GM19468 (cell line): Measurements from ENCODE around the gene FYN.

ENCODE experiments used
- ATAC-seq: cut with Tn5 transposase; IDR thresholded peaks from one replicate; pipeline ENCODE4 v1.9.1; 2021; ENCODE audit warnings: mild to moderate bottlenecking, moderate library complexity, moderate number of reproducible peaks; ENCODE audit not compliant: unreplicated experiment; ENCODE audit errors: extremely low read depth

The FYN gene

GRCh38 chr6:111677249-111677990 lies 195.8 kb downstream of the FYN start:
- ATAC-seq: no peak

DNA sequence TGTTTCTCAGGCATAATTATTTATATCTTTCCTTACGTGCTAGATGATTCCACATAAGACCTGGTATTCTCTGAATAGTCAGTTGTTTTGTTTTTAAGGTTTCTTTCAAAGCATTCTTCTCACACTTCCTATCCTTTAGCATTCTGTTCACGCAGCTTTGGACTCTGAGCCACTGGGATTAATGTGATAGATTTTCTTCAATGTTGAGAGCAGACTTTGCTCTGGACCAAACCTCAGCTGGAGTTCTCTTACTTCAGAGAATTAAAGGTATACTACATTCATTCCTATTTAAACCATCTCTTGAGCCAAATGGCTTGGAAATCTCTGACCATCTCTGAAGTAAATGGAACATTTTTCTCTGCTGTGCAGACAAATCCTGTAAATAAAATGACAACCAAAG lies 196.9 kb downstream of the FYN start:
- no peak for ATAC-seq

DNA sequence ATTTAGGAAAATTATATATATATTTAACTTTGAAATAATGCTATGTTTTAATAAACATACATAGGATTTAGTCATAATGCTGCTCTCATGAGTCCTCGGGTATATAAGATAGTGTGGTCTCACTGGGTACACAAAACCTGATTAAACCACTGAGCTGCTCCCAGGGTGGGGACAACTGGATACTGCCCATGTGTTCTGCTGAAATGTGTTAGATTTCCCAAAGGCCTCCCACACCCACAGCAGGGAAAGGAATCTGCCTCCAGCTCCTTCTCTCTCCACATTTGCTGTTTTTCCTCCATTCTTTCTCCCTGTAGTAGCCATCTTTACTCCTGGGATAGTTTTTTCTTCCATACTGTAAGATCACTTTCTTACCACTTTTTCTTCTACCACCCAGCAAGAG lies 198.4 kb downstream of the FYN start:
- ATAC-seq: no peak

DNA sequence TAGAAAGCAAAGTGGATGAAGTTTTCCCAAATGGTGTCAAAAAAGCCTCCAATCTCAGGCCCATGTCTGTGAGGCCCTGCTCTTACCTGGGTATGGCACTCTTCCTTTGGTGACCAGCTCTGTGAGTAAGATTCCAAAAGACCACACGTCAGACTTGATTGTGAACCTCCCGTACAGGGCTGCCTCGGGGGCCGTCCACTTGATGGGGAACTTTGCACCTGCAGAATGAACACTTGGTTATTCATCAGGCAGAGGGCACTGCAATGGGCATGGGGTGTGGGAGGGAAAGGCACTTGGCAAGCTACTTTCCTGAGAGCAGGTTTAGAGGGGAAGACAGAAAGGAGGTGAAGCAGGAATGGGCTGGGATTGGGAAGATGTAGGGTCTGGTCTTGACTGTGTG lies 198.8 kb downstream of the FYN start:
- ATAC-seq: no peak

DNA sequence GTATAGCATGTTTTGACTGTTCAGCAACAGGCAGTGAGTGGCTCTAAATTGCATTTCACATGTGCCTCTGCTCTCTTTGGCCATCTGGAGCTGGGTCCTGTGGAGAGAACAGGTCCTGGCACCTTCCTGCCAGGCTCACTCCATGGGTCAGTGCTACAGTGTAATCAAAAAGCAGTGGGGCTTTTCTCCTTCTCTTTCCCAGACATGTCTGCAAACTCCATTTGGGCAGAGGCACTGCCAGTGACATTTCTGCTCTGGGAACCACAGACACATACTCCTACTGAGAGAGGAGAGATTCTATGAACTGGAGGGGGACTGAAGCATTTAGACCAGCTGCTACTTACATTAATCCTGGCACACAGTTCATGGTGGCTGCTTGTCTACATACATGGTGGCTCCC lies 199.3 kb downstream of the FYN start:
- no peak for ATAC-seq

GRCh38 chr6:111673532-111673931 lies 199.7 kb downstream of the FYN start:
- no peak for ATAC-seq

DNA sequence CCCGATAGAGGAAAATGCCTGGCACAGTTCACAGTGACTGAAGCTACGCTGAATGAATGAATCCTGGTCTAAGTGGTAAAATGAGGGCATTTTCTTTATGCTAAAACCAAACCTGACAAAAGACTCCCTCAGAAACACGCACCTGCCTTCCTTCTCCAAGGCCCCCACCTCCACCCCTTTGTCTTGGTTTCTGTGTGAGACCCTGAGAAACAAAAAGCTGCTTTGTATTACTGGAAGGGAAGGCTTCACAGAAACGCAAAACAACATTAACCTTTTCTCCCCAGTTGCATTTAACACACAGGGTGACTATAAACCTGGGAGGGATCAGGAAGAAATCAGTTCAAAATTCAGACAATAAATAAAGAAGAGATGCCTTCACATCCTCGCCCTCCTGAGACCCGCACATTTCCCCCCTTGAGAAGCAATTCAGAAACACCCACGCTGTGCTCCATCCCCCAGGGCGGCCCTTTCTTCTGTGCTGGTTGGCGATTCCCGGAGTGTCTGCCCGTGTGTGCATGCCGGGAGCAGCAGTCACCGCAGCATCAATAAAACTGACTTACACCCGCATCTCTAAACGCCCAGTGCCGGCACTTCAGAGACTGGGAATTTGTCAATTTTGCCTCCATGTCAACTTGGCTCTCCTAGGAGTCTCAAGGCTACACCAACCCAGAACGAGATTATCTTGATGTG lies 200.3 kb downstream of the FYN start:
- ATAC-seq: no peak

- ATAC-seq: no peak
Observed at GRCh38 chr6:111669326-111669725, 203.9 kb downstream of the FYN start.

- no peak for ATAC-seq
Observed at GRCh38 chr6:111668410-111668809, 204.8 kb downstream of the FYN start.

DNA sequence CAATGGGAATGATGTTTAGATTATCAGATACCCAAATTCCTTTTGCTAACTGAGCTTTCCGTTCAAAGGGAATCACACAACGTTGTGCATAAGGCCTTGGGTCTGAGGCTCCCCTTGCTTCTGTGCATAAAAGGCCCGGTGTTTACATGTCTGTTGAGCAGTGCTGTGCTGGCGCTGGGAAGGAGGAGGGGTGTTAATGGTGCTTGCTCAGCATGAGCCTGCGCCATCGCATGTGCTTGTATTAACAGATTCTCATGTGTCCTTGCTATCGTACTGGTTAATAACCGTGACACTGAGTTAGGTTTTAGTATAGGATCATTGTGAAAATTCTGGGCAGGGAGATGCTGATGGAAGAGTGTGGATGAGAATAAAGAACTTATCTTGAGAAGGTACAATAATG lies 205.3 kb downstream of the FYN start:
- ATAC-seq: no peak

- ATAC-seq: no peak
Observed at GRCh38 chr6:111666847-111667246, 206.4 kb downstream of the FYN start.

DNA sequence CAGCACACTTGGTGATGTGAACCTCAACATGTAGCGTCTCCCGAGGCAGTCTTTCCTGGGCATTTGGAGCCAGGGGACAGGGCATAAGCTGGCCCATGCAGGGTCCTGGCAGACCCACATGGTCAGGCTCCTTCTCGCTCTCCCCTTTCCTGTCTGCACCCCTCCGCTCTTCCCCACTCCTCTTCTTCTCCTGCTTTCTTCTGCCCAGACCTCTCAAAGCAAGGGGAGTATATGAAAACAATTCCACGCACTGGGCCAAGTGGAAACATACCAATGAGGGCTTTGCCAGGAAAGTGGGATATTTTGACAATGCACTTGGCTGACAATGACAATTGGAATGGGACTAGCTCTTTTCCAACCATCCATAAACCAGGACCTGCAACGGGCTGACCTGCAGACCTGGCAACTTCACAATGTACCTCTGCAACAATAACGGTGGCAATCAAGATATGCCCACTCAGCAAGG lies 208.7 kb downstream of the FYN start:
- no peak for ATAC-seq

DNA sequence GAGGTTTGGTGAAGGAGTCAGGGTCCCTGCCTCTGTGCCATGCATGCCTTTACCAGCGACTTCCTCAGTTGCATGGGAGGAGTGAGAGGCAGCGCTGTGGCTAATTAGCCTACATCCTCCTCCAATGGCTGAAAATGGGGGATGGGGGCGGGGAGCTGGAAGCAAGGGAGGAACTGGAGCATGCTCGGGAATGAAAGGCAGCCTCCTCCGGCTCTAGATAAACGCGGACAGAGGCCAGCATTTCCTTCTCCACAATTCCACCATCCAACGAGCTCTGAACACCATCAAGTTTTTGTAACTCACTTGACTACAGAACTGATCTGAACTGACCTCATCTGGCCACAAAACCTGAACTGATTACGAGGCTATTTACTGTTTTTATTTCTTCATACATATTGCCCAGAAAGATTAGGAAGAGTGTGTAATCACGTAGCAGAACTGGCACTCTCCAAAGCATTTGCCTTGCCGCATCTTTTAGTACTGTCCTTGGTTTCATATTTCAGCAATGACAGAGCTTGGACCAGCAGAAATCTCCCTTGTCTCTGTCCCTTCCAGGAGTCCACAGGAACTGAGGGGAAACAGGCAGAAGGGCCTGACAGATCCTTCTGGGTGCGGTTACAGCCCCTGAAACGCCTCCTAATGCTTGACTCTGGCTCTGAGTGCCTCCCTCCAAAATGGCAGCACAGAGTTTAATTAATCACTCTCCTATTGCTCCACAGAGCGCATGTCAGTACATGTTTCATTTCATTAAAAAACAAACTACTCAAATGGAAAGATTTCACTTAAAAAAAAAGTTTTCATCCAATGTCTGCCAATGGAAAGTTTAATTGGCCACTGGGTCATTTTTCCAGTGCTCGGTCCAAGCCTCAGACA lies 209.3 kb downstream of the FYN start:
- ATAC-seq: no peak

DNA sequence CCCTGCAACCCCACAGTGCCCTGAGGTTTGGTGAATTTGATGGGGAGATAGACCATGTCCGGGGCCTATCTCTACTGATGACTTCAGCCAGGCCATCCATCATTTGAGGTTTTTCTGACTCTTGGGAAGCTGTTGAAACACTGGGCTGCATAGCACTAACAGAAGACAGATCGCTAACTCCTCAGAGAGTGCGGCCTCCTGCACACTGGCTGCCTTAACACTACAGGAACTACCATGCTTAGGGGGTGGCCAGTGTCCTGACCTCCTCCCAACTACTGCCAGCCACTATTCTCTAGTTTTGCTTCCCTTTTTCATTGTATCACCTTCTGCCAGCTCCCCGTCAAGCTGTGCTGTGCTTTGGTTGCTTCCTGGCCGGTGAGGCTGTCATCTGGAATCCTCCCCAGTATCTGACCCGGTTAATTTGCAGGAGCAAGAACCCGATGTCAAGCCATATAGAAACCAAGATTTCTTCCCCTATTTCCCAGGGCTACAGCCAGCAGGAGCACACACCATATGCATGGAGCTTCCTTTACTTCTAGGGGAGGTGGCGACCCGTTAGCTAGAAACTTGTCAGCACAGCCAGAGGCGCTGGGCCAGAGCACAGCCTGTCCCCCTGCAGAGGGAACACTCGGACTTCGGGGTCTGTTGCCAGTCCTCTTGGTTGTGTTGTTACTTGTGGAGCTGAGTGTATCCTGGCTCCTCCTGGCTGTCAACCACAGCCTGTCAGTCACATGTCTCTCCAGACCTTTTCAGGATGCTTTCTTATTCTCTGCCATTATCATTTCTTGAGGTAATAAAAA lies 210.3 kb downstream of the FYN start:
- ATAC-seq: no peak

DNA sequence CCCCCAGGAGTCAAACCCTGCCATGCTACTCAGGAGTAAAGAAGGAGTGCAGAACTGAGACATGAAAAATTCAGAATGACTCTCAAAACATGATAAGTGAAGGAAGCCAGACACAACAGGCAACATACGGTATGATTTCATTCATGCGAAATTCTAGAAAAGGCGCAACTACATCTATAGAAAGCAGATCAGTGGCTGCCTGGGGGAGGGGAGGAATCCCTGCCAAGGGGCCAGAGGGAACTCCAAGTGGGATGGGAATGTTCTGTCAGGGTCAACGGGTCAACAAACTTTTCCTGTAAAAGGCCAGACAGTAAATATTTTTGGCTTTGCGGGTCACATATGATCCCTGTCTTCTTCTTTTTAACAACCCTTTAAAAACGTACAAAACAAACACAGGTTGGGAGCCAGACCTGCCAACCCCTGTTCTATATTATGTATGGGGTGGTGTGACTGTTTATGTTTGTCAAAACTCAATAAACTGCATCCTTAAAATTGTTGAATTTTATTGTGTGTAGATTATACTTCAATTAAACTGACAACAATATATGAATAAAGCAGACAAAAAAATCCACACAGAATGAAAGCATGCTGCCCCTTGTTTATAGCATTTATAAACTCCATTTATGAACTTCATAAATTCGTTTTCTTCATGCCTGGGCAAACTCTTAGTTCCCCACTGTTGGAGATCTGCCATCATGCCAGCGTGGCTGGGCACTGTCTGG lies 211.0 kb downstream of the FYN start:
- no peak for ATAC-seq

DNA sequence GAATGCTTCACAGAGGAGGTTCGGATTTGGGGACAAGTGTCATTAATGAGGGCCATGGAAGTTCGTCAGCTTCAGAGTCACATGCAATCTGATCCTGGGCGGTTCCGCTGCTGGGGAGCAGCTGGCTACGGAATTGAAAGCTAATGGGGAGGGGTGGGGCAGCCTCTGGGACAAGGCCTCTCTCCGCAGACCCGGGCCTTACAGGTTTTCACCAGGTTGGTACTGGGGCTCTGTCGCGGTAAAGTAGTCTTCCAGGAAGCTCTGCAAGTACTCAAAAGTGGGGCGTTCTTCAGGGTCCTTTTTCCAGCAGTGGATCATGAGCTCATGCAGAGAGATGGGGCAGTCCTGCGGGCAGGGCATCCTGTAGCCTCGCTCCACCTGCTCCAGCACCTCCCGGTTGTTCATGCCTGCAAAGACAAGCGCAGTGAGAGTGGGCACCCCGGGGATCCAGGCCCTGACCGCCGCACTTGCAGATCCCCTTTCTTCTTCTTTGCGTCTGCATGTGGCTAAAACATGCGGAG lies 211.7 kb downstream of the FYN start:
- no peak for ATAC-seq

DNA sequence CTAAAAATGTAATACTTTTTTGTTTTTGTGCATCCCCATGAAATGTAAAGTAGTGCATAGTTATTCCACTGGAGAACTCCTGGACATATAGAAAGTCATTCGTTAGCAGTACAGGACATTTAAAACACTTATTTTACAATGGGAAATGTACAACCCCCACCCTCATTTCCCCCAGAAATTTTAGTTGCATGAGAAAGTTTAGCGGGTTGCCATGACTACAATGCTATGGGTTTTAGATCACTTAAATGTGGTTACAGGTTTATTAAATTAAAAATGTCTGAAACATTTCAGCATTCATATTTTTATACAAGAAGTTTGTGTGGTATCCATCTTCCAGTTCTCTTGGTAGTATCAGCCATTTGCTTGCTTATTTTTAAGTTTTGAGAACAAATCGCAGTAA lies 212.7 kb downstream of the FYN start:
- no peak for ATAC-seq

DNA sequence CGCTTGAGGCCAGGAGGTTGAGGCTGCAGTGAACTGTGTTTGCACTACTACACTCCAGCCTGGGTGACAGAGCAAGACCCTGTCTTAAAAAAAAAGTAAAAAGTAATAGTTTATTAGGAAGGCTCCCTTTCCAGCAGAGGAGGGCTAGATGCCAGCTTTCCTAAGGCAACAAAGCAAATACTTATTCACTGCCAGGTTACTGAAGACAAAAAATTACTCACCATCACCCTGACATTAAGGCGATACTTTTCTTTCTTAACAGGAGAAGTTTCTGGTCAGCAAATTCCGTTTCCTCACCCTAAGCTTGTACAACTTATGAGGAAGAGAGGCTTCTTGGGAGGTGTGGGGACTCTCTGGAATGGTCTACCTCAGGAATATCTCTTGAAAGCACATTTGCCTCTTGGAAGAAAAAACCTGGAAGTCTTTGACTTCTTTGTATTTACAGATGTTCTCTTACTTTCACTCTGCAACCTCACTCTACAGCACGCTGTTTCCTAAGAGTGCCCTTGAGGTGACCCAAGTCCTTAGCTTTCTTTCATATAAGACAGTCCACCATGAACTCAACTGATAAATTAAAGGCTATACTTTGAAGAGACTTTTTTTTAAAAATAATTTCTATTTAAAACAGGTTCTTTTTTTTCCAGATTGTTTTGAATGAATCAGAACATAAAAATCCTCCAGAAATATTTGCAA lies 214.6 kb downstream of the FYN start:
- ATAC-seq: no peak

DNA sequence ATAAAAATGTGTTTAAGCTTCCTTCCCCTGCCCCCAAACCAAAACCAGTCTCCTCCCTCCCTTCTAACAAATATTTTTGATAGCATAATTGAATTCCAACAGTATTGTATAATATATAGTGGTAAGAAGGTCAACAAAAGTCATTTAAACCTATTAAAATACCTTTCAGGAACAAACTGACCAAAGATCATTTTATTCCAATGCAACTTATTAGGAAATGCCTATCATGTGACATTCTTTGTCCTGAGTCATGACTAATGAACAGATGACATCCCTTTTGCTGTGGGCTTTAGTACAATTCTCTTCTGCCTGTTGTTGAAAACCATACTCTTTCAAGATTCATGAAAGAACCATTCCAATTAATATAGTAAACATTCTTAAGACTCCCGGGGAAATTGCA lies 216.1 kb downstream of the FYN start:
- no peak for ATAC-seq
